Epithelial cell of proximal tubule (primary cell): ENCODE measurements around the gene COL16A1. TPM values are rescaled to one million over a fixed set of nuclear protein-coding genes. Genes with fewer than 3 reads are reported as not detected.

Experiments
- DNase-seq: peaks from one replicate; pipeline ENCODE4 v3.0.0-alpha.2; 2011; ENCODE audit warnings: low read depth
- H3K4me3 ChIP-seq: 2 replicates; pipeline ENCODE4 v1.5.1; 2011; ENCODE audit warnings: low read depth, mild to moderate bottlenecking, low read length
- total RNA-seq: library from RNA; depleted of rRNA; stranded (reverse); fragments of >200 nt; gene quantifications from 2 replicates; pipeline ENCODE4 v1.2.3, GENCODE V29; 2015
- TF ChIP-seq, protein P1 (sequence below): conservative IDR thresholded peaks from 2 replicates; pipeline ENCODE4 v1.5.1; 2012; ENCODE audit warnings: low read depth, mild to moderate bottlenecking, low read length

Gene COL16A1
- total RNA-seq, 1 donor from 2014 or later: 5.3 TPM

GRCh38 chr1:31650161-31651088, 53.4 kb downstream of the COL16A1 start:
- no peak for DNase-seq
- no peak overlapping the region for H3K4me3 ChIP-seq
- TF ChIP-seq, protein P1, sequence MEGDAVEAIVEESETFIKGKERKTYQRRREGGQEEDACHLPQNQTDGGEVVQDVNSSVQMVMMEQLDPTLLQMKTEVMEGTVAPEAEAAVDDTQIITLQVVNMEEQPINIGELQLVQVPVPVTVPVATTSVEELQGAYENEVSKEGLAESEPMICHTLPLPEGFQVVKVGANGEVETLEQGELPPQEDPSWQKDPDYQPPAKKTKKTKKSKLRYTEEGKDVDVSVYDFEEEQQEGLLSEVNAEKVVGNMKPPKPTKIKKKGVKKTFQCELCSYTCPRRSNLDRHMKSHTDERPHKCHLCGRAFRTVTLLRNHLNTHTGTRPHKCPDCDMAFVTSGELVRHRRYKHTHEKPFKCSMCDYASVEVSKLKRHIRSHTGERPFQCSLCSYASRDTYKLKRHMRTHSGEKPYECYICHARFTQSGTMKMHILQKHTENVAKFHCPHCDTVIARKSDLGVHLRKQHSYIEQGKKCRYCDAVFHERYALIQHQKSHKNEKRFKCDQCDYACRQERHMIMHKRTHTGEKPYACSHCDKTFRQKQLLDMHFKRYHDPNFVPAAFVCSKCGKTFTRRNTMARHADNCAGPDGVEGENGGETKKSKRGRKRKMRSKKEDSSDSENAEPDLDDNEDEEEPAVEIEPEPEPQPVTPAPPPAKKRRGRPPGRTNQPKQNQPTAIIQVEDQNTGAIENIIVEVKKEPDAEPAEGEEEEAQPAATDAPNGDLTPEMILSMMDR: no peak

GRCh38 chr1:31648641-31649357, 55.0 kb downstream of the COL16A1 start:
- DNase-seq: no peak
- no peak overlapping the region for H3K4me3 ChIP-seq
- TF ChIP-seq, protein P1: no peak

- no peak for DNase-seq
- no peak overlapping the region for H3K4me3 ChIP-seq
- TF ChIP-seq, protein P1: no peak
These were observed 55.6 kb downstream of the COL16A1 start for GRCh38 chr1:31648190-31648589.

DNA sequence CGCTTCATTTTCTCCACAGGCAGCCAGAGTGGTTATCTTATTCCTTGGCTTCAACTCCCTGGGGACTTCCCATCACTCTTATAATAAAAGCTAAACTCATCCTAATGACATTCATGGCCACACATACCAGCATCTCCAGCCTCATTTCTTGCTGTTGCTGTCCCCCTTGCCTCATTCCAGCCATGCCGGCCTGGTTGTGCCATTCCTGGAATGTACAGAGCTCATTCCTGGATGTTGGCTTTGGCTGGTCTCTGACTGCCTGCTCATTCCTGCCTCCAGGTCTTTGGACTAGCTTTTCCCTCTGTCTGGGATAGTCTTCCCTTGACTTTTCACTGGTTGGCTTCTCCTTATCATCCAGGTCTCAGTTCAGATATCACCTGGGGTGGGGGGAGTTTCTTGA, 56.7 kb downstream of the COL16A1 start:
- no peak for DNase-seq
- TF ChIP-seq, protein P1: no peak
- H3K4me3 ChIP-seq: no peak overlapping the region

- TF ChIP-seq, protein P1: no peak
- H3K4me3 ChIP-seq: no peak overlapping the region
These were observed 57.4 kb downstream of the COL16A1 start for GRCh38 chr1:31646259-31646960.

DNA sequence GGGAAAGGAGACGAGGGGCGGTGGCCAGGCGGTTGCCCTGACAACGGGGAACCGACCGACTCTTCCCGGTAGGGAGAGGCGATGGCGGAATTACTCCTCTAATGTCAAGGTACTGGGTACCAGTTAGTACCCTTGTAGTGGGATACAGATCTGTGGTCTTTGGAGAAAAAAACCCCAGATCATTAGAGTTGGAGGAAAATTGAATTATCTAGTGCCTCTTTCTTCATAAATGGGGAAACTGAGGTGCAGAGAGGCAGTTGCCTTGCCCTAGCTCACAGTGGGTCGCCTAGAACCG, 58.6 kb downstream of the COL16A1 start:
- TF ChIP-seq, protein P1: no peak
- no peak for DNase-seq
- H3K4me3 ChIP-seq: peak overlapping the region; percentile 98

More at GRCh38 chr1:31646259-31646960, 57.4 kb downstream of the COL16A1 start:
- no peak for DNase-seq
